SJCRH30 (cell line): ENCODE measurements around the gene DNMT3B. TPM values are rescaled to one million over a fixed set of nuclear protein-coding genes. Genes with fewer than 3 reads are reported as not detected.
"Not testable (repeated sequence)": the region's sequence is repeated elsewhere in the genome, so short reads cannot be mapped to it uniquely, and the experiment has no call there.

Experiments used
- DNase-seq, 2 experiments: peaks; one replicate each; pipeline ENCODE4 v3.0.0-alpha.2; 2015 to 2020
- H3K27ac ChIP-seq: fragments of 250-450 bp; sonication (Bioruptor Pico); 2 replicates; pipeline ENCODE4 v1.5.1; 2020; ENCODE audit warnings: mild to moderate bottlenecking, moderate library complexity
- H3K27me3 ChIP-seq: fragments of 250-450 bp; sonication (Bioruptor Pico); 2 replicates; pipeline ENCODE4 v1.5.1; 2020; ENCODE audit warnings: mild to moderate bottlenecking, moderate library complexity
- H3K36me3 ChIP-seq: fragments of 250-450 bp; sonication (Bioruptor Pico); 2 replicates; pipeline ENCODE4 v1.5.1; 2020; ENCODE audit warnings: mild to moderate bottlenecking, moderate library complexity
- H3K4me1 ChIP-seq: fragments of 250-450 bp; sonication (Bioruptor Pico); 2 replicates; pipeline ENCODE4 v1.5.1; 2020; ENCODE audit warnings: mild to moderate bottlenecking, moderate library complexity
- H3K4me3 ChIP-seq: fragments of 250-450 bp; sonication (Bioruptor Pico); 2 replicates; pipeline ENCODE4 v1.5.1; 2020; ENCODE audit warnings: mild to moderate bottlenecking, moderate library complexity
- H3K9me3 ChIP-seq: fragments of 250-450 bp; sonication (Bioruptor Pico); replicated peaks from 2 replicates; pipeline ENCODE4 v1.5.1; 2020; ENCODE audit warnings: mild to moderate bottlenecking, moderate library complexity
- total RNA-seq: library from RNA; depleted of rRNA; stranded (reverse); fragments of >200 nt; shearing (Covaris generic); gene quantifications from 2 replicates; pipeline ENCODE4 v1.2.3, GENCODE V29; 2014

The DNMT3B gene
- total RNA-seq, 1 experiment from 2014 or later = 15.6 TPM

DNA sequence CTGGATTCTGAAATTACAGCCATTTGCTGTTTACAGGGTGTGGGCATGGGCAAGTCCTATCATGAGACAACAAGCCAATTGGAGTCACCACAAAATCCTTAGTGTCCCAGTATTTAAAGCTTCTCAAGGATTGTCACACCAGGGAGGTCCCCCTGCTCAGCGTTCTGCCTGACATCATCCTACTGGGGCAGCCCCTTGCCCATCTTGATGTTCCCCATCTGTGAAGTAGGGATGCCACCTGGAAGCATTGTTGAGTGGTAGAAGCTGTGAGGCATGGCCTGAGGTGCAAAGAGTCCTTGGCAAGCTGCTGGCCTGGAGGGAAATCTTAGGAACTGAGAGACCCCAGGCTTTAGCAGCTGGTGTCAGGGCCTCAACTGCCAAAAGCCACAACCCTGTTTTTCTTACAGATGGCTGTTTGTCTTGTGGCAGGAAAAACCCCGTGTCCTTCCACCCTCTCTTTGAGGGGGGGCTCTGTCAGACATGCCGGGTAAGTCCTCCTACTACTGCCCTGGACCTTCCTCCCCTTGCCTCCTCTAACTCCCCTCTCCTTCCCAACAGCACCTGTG is 34.3 kb downstream of the DNMT3B start:
- peak overlapping the region; percentile 51 for H3K27ac ChIP-seq
- peaks cover 9% of the 10 kb centered on the region for H3K36me3 ChIP-seq
- DNase-seq = peak in 1 of 2 experiments; percentile 85
- H3K4me1 ChIP-seq = peaks cover 63% of the 10 kb centered on the region
- no peak overlapping the region for H3K4me3 ChIP-seq
- H3K27me3 ChIP-seq = no peaks in the 10 kb centered on the region
- no peaks in the 10 kb centered on the region for H3K9me3 ChIP-seq

- H3K4me1 ChIP-seq = peaks cover 58% of the 10 kb centered on the region
- H3K4me3 ChIP-seq = no peak overlapping the region
- peak; percentile 95 to 97 for DNase-seq
- no peaks in the 10 kb centered on the region for H3K9me3 ChIP-seq
- H3K27ac ChIP-seq = peak overlapping the region; percentile 51
- peaks cover 9% of the 10 kb centered on the region; the same call in 1 of the 2 replicates for H3K36me3 ChIP-seq
- no peaks in the 10 kb centered on the region for H3K27me3 ChIP-seq
These were observed 34.8 kb downstream of the DNMT3B start for GRCh38 chr20:32796981-32797451.

GRCh38 chr20:32797571-32797970 is 35.4 kb downstream of the DNMT3B start:
- Histone ChIP-seq H3K27ac (peak overlapping the region; percentile 51; the same call in 1 of the 2 replicates), H3K4me1 (peaks cover 55% of the 10 kb centered on the region)
- H3K4me3 ChIP-seq = not testable (repeated sequence)

DNA sequence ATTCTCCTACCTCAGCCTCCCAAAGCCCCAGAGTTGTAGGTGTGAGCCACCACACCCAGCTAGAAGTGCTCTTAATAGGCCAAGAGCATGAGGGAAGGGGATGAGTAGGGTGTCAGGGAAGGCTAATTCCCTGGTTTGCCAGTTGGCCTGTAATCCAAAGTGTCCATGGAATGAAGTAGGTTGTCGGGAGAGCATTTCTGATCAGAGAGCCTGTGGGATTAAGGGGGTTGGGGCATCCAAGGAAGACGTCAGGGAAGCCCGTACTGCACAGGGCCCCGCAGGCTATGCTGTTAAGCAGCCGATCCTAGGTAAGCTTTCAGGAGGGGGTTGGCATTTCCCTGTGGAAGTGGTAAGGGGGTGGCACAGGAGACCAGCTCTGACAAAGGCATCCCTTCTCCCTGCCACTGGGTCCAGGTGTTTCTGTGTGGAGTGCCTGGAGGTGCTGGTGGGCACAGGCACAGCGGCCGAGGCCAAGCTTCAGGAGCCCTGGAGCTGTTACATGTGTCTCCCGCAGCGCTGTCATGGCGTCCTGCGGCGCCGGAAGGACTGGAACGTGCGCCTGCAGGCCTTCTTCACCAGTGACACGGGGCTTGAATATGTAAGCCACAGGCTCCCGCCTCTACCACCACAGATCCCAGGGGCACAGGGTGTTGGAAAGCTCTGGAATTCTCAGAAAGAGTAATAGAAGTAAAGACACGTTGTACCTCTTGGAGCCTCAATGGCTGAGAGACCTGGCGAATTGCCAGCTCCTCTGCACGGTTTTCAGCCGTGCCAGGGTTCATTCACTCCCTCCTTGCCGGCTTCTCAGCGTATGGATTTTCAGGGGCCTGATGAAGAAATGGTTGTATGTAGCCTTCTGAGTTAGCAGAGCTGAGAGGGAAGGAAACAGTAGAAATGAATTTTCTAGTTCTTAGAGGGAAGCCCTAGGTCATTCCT is 36.1 kb downstream of the DNMT3B start:
- Histone ChIP-seq H3K27ac (peak overlapping the region; percentile 51; the same call in 1 of the 2 replicates), H3K4me3 (no peak overlapping the region), H3K4me1 (peaks cover 47% of the 10 kb centered on the region), H3K36me3 (peaks cover 19% of the 10 kb centered on the region), H3K9me3 (no peaks in the 10 kb centered on the region), H3K27me3 (no peaks in the 10 kb centered on the region)
- peak in 1 of 2 experiments; percentile 40 for DNase-seq

More at GRCh38 chr20:32797571-32797970, 35.4 kb downstream of the DNMT3B start:
- not testable (repeated sequence) for DNase-seq, H3K9me3 ChIP-seq, H3K27me3 ChIP-seq
- H3K36me3 ChIP-seq = peaks cover 13% of the 10 kb centered on the region; the same call in 1 of the 2 replicates

DNA sequence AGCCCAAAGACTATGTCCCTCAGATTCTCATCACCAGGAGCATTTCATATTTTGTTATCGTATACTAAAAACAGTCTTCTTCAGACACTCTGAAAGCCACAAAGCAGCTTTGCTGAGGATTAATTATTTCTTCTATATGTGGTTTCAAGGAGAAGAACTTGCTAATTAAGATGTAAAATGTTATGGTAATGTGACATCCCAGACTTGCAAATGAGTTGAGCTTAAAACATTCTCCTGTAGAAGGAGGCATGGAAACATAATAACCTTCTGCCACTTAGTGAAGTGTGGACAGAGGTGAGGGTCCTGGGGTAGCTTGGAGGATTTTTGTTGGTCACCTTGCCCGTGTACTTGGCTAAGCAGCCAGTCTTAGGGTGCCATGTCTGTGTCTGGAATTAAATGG is 40.9 kb downstream of the DNMT3B start:
- Histone ChIP-seq H3K9me3 (no peaks in the 10 kb centered on the region), H3K27me3 (no peaks in the 10 kb centered on the region), H3K36me3 (peaks cover 25% of the 10 kb centered on the region), H3K4me3 (no peak overlapping the region), H3K4me1 (peaks cover 25% of the 10 kb centered on the region), H3K27ac (no peak overlapping the region)
- DNase-seq = no peak

DNA sequence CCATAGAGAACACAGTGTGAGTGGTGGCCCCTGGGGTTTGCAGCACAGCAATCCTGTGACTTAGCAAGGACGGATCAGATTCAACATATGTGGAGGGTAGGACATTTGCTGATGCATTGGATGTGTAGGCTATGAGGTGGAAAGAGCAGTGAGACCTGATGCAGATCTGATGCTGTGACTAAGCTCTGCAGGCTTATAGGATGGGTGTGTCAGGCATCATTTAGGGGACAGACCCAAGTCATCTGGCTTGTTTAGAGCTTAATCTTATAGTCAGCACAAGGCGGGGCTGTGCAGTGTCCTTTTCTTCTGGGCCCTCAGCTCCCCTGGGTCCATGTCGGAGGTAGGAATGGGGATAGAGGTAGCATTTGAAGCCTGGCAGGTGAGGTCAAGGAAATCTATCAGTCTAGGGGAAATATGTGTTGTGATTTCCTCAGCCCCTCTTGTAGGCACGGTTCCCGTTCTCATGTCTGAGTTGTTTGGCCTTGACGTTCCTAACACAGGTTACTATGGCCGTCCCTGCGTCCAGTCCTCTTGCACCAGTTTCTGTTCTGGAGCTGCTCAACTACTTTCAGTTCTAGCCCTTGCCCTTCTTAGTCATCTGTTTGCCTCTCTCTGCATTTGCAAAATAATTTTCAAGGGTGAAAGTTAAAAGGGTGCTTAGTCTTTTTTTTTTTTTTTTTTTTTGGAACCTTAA is 42.0 kb downstream of the DNMT3B start:
- H3K4me1 ChIP-seq = peaks cover 25% of the 10 kb centered on the region
- H3K36me3 ChIP-seq = peaks cover 25% of the 10 kb centered on the region
- H3K9me3 ChIP-seq = no peaks in the 10 kb centered on the region
- no peaks in the 10 kb centered on the region for H3K27me3 ChIP-seq
- no peak overlapping the region for H3K4me3 ChIP-seq
- DNase-seq = no peak
- no peak overlapping the region for H3K27ac ChIP-seq

DNA sequence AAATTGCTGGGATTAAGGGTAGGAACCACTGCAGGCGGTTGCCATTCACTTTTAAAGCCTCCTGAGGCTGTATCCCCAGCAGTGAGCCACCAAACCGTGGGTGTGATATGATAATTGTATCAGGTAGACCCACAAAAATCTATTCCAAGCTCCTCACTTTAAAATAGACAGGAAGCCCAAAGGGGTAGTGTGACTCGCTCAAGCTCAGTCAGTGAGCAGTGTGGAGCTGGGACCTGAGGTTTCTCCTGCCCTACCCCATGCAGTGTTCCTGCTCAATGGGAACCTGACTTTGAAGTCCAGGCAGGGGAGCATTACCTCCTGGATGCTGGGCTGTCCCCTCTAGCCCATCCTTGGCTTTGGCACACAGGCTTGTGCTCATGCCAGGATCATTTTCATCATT is 42.6 kb downstream of the DNMT3B start:
- H3K27ac ChIP-seq = no peak overlapping the region
- H3K27me3 ChIP-seq = no peaks in the 10 kb centered on the region
- H3K4me1 ChIP-seq = peaks cover 25% of the 10 kb centered on the region
- peaks cover 23% of the 10 kb centered on the region for H3K36me3 ChIP-seq
- no peaks in the 10 kb centered on the region for H3K9me3 ChIP-seq
- no peak for DNase-seq
- H3K4me3 ChIP-seq = no peak overlapping the region

DNA sequence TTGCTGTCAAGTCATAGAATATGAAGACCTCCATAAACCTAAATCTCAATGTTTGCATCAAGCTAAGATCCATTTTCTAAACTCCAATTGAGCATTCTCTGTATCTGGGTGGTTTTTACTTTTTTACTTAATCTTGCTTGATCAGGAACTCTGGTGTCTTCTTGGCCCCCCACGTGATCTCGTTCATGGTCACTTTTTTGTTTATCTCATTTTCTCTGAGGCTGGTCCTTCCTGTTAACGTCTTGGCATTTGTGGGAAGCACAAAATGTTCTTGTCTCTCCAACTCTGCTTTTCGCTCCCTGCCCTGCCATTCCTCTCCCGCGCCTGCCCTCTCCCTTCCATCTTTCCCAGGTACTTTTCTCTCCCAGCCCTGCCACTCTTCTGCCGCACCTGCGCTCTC is 43.5 kb downstream of the DNMT3B start:
- no peak overlapping the region for H3K27ac ChIP-seq
- H3K27me3 ChIP-seq = no peaks in the 10 kb centered on the region
- DNase-seq = no peak
- H3K9me3 ChIP-seq = no peaks in the 10 kb centered on the region
- no peak overlapping the region for H3K4me3 ChIP-seq
- H3K4me1 ChIP-seq = peaks cover 25% of the 10 kb centered on the region
- peaks cover 21% of the 10 kb centered on the region for H3K36me3 ChIP-seq

- DNase-seq = peak; percentile 29 to 44
- Histone ChIP-seq H3K4me3 (no peak overlapping the region), H3K4me1 (peaks cover 25% of the 10 kb centered on the region), H3K9me3 (no peaks in the 10 kb centered on the region), H3K36me3 (peaks cover 16% of the 10 kb centered on the region), H3K27ac (peak overlapping the region; percentile 22; the same call in 1 of the 2 replicates), H3K27me3 (no peaks in the 10 kb centered on the region)
These were observed 44.2 kb downstream of the DNMT3B start for GRCh38 chr20:32806356-32806755.

GRCh38 chr20:32807706-32808105 is 45.5 kb downstream of the DNMT3B start:
- H3K36me3 ChIP-seq = peaks cover 13% of the 10 kb centered on the region
- DNase-seq = no peak
- H3K9me3 ChIP-seq = no peaks in the 10 kb centered on the region
- H3K27ac ChIP-seq = no peak overlapping the region
- no peaks in the 10 kb centered on the region for H3K27me3 ChIP-seq
- H3K4me3 ChIP-seq = no peak overlapping the region
- peaks cover 25% of the 10 kb centered on the region for H3K4me1 ChIP-seq

GRCh38 chr20:32808438-32808837 is 46.3 kb downstream of the DNMT3B start:
- no peaks in the 10 kb centered on the region for H3K27me3 ChIP-seq
- H3K36me3 ChIP-seq = peaks cover 5% of the 10 kb centered on the region; the same call in 1 of the 2 replicates
- peaks cover 25% of the 10 kb centered on the region for H3K4me1 ChIP-seq
- no peak overlapping the region for H3K4me3 ChIP-seq
- peak; percentile 30 to 55 for DNase-seq
- no peak overlapping the region for H3K27ac ChIP-seq
- H3K9me3 ChIP-seq = no peaks in the 10 kb centered on the region

DNA sequence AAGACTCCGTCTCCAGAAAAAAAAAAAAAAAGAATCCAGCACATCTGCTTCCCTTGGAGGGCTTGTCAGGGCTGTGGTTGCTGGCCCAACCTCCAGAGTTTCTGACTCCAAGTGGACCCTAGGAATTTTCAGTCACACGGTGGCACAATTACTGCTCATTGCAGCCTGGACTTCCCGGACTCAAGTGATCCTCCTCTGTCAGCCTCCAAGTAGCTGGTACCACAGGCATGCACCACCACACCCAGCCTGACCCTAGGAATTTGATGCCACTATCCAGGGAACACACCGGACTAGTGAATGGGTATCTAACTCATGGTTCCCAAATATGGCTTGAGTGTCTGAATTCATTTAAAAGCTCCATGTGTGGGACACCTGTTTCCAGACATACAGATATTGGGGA is 47.7 kb downstream of the DNMT3B start:
- H3K9me3 ChIP-seq = no peaks in the 10 kb centered on the region; the same call in 1 of the 2 replicates
- no peak overlapping the region for H3K4me3 ChIP-seq
- DNase-seq = no peak
- H3K27ac ChIP-seq = no peak overlapping the region
- peaks cover 25% of the 10 kb centered on the region for H3K4me1 ChIP-seq
- no peaks in the 10 kb centered on the region for H3K27me3 ChIP-seq
- H3K36me3 ChIP-seq = peaks cover 5% of the 10 kb centered on the region; the same call in 1 of the 2 replicates

DNA sequence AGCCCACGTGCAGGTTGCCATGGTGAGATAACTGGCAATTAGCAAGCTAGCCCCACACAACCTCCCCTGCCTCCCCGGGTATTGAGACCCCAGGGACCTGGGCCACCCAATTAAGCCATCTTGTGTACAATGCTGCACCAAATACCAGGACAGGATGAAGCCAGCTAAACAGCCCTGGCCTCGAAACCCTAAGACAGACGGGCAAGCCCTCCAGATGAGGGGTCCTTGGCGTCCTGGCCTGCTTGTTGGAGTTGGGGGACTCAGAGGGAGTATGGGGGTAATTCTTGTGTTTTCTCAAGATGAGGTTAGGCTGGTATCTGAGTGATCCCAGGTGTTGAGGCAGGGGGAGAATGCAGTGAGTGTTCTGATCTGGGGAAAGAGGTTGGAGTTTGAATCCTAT is 48.8 kb downstream of the DNMT3B start:
- Histone ChIP-seq H3K9me3 (no peaks in the 10 kb centered on the region; the same call in 1 of the 2 replicates), H3K36me3 (peaks cover 3% of the 10 kb centered on the region; the same call in 1 of the 2 replicates)
- DNase-seq = no peak

GRCh38 chr20:32811886-32812285 is 49.7 kb downstream of the DNMT3B start:
- H3K27ac ChIP-seq = no peak overlapping the region
- H3K4me3 ChIP-seq = no peak overlapping the region

More for the DNA sequence above, 48.8 kb downstream of the DNMT3B start:
- H3K4me1 ChIP-seq = peaks cover 25% of the 10 kb centered on the region
- H3K27me3 ChIP-seq = no peaks in the 10 kb centered on the region
- no peak overlapping the region for H3K4me3 ChIP-seq
- H3K27ac ChIP-seq = no peak overlapping the region

More at GRCh38 chr20:32811886-32812285, 49.7 kb downstream of the DNMT3B start:
- Histone ChIP-seq H3K27me3 (no peaks in the 10 kb centered on the region), H3K36me3 (no peaks in the 10 kb centered on the region), H3K9me3 (no peaks in the 10 kb centered on the region; the same call in 1 of the 2 replicates), H3K4me1 (peaks cover 16% of the 10 kb centered on the region)
- no peak for DNase-seq
